Stimulated activated CD4-positive, alpha-beta T cell treated with anti-CD3 and anti-CD28 coated beads, Interleukin-2, amount 100 ng/mL, for 48 hours (primary cell): ENCODE results near the gene CFAP57.
"Not testable (repeated sequence)": the region's sequence is repeated elsewhere in the genome, so short reads cannot be mapped to it uniquely, and the experiment has no call there.

Experiments
- DNase-seq, 2 donors: peaks; one replicate each; pipeline ENCODE4 v3.0.0-alpha.2; 2020

CFAP57 gene

DNA sequence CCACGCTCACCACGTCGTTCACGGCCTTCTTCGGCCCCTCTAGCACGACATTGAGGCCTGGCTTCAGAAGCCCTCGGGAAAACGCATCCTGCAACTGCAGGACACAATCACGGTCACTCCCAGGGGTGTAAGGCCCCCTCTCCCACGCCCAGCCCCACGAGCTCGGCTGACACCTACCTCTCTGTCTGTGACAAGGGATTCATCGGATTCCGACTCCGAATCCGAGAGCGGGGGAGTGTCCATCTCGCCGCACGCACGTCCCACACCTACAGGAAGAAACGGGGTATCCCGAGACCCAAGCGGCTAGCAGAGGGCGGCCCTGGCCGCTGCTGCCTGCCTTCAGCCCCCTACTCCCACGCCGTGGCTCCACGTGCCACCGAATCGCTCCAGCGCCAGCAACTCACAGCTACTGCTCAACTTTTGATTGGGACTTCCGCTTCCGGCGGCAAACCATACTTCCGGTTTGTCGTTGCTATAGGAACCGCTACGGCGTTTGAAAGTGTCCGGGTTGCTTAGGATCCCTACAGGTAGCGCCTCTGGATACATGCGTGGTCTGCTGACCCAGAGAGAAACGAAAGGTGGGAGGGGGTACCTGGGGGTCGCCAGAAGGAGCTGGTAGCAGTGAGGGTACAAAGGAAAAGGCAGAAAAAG is at the start of gene CFAP57, which contains the start of gene EBNA1BP2:
Gene CFAP57 (plus strand): TSS at position 455 of the 651 bp plus-strand sequence. CDS start 424 bp downstream, outside the sequence.
Gene EBNA1BP2 (minus strand): TSS at position 415 of the 651 bp plus-strand sequence. CDS start 172 bp downstream, at position 243.
- DNase-seq: peak; percentile 79 to 87

DNA sequence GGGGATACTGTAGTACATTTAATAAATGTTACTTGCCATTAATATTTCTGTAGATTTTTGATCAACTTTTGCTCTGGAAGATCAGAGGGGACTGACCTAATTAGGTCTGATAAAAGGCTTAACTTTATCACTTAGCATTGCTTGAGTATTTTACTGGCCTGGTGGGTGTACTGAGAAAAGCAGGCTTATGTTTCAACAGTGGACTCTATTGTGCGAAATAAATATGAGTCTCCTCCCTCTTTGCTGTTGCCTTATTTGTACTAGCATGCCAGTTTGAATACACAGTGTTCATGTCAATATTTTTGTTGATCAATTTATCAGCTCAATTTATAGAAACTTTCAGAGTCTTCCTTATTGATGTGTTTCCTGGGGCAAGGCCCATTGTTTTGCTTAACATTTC is 49.1 kb upstream of the CFAP57 start:
- DNase-seq: no peak

DNA sequence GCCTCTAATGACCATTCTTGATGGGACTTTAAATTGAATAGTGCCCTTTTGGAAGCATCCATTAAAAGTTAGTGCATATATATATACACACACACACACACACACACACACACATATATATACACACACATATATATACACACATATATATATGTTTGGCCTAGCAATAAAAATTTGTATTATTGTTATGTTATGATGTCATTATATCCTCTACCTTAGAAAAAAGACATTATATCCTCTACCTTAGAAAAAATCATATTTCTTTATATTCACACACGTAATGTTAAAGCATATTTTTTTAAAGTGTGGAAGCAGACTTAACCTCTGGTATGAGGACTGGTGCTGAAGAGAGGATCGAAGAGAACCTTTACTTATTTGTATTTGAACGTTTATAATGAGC is 43.3 kb upstream of the CFAP57 start:
- DNase-seq: no peak

DNA sequence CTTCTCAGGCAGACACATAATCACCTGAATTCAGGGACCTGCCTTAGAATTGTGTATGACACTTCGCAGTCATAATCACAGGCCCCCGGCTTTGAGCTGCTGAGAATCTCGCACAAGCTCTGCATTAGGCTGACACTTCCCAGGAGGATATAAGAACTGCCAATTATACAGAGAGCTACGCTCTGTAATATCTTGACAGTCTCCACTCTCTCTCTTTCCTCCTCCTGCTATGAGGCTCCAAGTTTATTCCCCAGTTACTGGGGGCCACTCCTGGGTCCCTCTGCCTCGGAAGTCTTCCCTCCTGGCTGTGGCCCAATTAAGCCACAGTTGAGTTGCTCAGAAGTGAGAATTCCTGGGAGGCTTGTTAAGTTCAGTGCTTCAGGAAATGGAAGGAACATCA is 42.7 kb upstream of the CFAP57 start:
- DNase-seq: no peak

DNA sequence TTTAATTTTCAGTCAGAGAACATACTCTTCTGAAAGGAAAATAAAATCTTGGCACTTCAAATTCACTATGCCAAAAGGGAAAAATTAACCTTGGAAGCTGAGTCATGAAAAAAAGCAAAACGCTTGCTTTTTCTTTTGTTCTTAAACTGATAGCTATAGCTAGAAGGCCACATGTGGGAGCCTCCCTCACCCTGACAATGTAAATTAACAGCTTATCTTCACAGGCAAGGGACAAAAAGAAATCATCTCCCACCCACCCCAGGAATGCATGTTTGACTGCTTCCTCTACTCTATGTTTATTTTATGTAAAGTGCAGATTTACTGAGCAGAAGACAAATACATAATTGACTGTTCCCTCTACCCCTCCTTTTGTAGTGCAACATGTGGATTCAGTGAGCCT is 38.1 kb upstream of the CFAP57 start:
- DNase-seq: no peak

DNA sequence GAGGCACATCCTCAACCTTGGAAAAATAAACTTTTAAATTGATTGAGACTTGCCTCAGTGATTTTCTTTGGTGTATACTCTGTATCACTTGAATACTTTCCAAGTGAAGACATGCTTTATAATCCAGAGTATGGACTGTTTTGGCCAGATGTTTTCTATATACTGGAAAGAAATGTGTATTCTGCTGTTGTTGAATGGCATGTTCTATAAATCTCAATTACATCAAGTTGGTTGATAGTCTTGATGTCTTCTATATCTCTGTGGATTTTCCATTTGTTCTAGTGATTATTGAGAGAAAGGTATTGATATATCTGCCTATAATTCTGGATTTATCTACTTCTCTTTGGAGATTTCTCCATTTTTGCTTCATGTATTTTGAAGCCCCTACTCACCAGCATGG is 37.5 kb upstream of the CFAP57 start:
- no peak for DNase-seq

DNA sequence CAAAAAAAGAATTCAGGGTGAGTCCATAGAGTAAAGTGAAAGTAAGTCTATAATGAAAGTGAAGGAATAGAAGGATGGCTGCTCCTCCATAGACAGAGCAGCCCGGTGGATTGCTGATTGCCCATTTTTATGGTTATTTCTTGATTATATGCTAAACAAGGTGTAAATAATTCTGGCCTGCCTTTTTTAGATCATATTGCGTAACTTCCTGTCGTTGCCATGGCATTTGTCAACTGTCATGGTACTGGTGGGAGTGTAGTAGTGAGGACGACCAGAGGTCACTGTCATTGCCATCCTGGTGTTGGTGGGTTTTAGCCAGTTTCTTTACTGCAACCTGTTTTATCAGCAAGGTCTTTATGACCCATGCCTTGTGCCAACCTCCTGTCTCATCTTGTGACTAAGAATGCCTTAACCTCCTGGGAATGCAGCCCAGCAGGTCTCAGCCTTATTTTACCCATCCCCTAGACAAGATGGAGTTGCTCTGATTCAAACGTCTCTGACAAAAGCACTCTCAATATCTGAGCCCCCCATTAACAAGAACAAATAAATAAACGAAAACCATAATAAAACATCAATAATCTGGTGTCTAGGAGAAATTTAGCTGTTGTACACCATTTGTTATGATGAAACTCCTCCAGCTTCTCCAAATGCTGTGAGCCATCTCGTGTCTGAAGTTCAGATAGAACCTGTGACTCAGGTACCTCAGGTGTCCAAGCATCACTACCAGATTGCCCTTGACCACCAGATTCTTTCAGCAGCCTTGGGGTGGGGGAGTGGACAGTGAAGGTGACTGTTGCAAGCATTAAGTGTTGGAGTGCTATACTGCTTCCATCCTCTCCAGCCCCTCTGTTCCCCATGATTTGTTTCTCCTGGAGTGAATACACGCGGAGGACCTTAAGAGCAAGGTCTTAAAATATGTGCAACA is 36.0 kb upstream of the CFAP57 start:
- no peak for DNase-seq

DNA sequence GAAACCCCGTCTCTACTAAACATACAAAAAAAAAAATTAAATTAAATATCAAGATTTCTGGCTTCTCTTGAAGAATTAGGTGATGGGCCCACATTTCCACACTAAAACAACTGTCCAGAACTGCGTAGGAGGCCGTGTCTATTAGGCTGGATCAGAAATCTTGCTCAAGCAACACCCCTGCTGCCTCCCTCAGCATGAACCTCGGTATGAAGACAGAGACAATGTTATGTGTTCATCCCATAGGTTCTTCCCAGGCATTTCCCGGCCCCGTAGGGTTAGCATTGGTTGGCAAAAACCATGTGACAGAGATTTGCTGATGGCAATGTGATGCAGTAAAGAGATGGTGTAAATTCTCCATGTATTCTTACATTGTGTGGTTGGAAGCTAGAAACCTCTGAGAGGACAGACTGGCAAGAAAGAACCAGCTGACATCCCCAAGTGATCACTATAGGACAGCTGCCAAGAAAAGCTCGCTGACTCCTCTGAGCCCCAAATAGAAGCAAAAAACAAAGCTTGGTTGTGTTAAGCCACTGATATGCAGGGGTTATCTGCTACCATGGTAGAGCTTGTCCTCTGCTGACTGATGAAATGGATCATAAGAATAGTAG is 34.6 kb upstream of the CFAP57 start:
- no peak for DNase-seq

DNA sequence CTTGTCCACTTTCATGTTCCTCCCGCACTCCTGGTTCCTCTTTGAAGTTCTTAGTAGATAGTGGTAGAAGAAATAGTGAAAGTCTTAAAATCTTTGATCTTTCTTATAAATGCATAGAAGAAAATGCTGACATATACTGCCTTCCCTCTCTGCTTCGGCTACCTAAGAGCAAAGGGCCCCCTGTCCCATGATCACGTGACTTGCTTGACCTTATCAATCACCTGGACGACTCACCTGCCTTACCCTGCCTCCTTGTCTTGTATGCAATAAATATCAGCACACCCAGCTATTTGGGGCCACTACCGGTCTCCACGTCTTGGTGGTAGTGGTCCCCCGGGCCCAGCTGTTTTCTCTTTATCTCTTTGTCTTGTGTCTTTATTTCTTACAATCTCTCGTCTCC is 32.8 kb upstream of the CFAP57 start:
- not testable (repeated sequence) for DNase-seq

DNA sequence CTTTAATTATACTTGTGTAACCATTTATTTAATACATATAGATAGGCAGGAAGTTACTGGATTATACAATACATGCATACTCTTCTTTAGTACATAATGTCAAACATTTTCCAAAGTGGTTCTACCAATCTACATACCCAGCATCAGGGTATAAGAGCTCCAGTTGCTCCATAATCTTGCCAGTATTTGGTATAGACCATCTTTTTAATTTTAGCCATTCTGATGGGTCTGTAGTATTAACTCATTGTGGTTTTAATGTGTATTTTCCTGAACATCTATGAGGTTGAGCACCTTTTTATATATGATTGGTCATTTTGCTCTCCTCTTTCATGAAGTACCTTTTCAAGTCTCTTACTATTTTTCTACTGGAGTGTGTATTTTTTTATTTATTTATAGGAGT is 32.1 kb upstream of the CFAP57 start:
- DNase-seq: no peak

DNA sequence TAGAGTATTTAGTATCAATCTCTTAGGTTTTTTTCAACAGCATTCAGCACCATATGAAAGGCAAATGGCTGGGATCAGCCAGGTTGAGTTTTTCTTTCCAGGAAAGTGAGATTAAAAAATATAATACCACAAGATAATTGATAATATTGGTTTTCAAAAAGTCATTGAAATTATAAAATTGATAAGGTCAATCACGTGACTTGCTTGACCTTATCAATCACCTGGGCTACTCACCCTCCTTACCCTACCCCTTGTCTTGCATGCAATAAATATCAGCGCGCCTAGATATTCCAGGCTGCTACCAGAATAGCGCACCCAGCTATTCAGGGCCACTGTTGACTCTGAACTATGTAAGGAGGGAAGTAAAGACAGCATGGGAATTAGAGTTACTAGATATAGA is 31.5 kb upstream of the CFAP57 start:
- DNase-seq: no peak

DNA sequence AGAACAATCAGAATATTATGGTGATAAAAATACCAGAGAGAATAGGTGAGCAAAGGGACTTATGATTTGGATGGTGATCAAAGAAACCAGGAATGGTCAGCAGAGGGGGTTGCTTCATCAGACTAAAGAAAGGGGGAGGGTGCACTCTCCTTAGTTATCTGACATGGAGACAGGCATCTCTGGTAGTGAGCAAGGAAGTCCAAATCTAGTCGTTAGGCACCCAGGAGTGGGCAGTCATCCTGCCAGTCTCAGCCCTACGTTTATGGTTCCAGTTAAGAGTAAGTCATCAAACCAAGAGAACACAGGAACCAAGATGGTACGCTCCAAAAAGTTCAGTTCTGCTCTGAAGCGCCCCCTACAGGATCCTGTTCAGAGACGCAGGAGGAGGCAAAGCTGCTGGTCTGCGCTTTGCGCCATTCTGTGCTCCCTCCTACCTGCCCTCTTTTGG is 28.7 kb upstream of the CFAP57 start:
- peak in 1 of 2 donors; percentile 12 for DNase-seq

DNA sequence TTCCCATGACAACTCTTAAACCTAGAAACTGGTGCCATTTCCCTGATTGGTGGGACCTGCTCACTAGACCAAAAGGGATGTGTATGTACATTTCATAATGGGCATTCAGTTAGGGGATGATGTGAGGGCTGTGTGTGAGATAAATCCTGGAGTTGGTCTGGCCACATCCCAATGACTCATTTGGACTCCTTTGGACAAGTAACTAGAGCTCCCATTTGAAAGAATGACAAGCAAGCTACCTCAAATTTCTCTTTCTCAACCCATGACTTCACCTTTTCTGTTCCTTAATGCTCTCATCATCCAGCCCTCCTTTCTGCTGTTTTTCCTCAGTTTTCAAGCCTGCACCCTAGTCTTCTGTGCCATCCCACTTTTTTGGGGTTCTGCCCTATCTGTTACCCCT is 27.9 kb upstream of the CFAP57 start:
- DNase-seq: no peak

DNA sequence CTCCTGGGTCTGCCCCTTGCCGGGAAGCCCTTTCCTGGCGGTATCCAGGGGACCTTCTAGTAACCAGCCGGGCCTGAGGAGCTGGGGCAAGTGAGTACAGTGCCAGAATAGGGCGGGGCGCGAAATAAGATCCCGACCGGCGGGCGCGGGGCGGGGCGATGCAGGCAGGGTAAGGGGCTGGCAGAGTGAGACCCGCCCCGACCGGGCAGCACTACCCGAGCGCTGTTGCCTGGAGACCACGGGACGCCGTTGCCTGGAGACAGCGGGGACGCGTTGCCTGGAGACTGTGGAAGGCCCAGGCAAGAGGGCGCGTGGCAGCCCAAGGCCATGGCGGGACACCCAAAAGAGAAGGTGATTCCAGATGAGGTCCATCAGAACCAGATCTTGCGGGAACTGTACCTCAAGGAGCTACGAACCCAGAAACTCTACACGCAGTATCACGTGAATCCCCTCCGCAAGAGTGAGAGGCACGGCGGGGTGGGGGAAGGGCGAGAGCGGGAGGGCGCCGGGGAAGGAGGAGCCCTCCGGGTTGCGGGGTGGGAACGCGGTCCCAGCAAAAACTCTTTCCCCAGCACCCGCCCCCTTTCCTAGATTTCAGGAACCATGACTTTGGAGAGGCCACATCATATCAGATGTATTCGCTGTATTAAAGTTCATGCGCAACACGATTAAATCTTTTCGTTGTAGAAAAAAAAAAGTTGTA is 24.4 kb upstream of the CFAP57 start:
- peak; percentile 19 to 38 for DNase-seq

DNA sequence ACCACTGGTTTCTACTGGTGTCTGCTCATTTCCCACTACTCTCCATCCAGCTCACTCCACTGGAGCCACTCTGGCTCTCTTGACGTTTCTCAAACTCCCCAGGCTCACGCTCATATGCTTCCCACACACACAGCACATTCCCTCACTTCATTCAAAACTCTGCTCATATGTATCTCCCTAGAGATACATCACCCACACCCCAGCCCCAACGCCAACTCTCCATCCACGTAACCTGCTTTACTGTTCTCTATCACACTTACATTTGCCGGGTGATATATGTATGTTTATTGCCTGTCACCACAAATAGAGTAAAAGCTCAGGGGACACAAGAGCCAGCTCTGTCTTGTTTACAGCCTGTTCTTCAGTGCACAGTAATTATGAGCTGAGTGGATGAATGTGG is 22.2 kb upstream of the CFAP57 start:
- DNase-seq: no peak

DNA sequence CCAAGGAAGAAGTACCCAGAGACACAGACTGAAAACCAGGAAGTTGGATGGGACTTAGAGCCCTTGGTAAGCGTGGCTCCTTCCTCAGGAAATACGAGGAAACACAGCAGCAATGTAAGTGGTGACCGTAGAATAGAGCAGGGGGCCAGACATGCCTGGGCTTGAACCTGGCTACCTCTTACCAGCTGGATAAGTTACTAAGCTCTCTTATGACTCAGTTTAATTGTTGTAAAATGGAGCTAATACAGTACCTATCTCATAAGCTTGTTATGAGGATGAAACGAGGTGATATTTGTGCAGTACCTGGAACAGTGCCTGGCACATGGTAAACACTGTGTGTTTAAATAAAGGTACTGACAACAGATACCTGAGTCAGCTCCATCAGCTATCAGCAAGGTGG is 19.3 kb upstream of the CFAP57 start:
- no peak for DNase-seq

DNA sequence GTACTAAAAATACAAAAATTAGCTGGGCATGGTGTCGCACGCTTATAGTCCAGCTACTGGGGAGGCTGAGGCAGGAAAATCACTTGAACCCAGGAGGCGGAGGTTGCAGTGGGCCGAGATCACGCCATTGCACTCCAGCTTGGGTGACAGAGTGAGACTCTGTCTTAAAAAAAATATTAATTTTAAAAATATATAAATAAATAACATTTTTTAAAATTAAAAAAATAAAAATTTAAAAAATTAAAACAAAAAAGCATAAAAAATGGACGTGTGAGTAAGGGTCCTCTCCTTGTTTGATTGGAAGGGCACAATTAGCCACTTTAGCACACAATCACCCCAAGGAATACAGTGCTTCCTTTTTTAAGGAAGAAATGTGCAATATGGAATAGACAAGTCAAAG is 18.7 kb upstream of the CFAP57 start:
- DNase-seq: no peak

DNA sequence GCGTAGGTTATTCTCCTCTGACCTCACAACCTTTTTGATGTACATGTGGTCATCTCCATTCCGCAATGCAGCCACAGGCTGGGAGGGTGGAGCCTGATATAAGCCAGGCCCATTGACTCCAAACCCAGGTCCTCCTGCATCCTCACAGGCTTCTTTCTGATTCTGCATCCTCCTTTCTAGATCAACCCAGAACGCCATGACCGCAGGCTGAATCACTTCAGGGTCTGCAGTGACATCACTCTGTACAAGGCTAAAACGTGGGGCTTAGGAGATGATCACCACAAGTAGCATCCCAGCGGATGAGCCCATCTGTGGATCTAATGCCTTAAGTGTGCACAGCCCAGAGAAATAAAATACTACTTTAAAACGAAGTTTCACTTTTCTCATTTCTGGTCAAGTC is 16.1 kb upstream of the CFAP57 start:
- no peak for DNase-seq

DNA sequence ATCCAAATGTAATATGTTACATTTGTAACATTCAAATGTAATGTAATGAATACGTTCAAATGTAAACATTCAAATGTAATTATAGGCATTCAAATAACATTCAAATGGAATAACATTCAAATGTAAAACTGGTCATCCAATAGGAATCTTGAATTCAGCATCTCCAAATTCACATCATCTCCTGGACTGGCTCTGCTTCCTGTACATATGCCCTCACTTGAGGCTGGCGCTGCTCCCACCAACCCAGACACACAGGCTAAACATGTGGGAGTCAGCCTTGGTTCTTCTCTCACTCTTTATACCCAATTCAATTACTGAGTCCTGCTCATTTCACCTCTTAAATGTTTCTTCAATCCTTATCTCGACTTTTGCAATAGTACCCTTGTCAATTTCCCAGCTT is 7.0 kb upstream of the CFAP57 start:
- DNase-seq: no peak

DNA sequence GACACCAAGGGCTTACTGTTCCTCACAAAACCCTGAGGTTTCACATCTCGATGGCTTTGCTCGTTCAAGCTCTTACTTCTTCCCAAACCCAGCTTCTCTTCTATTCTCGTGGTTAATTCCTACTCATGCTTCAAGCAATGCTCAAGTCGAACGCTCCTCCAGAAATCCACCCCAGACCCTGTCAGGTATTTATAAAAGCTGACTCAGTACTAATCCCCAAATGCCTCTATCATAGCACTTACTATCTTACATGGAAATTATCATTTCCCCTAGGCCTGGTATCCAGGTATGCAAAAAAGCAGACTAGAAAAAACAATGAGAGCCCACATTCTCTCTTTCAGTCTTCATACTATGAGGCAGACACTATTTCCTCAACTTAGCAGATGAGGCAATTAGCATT is 6.4 kb upstream of the CFAP57 start:
- DNase-seq: no peak

DNA sequence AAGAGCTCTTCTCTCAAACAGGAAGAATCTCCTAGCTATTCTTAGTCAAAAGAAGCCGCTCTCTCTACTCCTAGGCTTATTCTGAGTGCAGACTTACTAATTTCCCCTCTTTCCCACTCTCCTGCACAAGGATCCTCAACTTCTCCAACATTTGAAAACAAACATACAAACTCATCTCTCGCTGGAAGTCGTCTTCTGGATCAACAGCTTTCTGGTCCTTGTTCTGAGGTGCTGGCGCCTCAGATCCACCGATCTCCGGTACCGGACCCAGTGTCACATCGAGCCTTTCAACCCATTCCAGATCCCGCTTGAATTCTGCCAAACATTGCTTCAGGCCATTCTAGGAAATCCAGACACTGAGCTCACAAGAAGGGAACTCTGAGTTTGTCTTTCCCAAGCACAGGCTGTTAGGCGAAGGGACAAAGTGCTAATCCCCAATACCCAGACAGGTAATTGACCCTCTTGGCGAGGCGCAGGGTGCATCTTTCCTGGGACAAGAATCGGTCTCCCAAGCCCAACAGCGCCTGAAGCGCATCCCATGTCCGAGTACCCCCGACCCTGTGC is 736 bp upstream of the CFAP57 start:
- no peak for DNase-seq

DNA sequence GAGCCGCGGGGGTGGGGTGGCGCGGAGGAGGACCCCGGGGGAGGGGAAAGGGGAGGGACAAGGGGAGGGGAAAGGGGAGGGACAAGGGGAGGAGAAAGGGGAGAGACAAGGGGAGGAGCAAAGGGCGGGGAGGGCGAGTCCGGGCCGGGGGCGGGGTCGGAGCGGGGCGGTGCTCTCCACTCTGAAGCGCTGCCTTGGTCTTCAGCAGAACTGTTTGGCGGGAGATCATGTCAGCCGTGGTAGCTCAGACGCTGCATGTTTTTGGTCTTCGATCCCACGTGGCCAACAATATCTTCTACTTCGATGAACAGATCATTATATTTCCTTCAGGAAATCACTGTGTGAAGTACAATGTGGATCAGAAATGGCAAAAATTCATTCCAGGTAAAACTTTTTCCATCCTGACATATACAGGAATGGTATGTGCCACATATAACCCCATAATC is 420 bp downstream of the CFAP57 start:
- DNase-seq: peak; percentile 67 to 79

DNA sequence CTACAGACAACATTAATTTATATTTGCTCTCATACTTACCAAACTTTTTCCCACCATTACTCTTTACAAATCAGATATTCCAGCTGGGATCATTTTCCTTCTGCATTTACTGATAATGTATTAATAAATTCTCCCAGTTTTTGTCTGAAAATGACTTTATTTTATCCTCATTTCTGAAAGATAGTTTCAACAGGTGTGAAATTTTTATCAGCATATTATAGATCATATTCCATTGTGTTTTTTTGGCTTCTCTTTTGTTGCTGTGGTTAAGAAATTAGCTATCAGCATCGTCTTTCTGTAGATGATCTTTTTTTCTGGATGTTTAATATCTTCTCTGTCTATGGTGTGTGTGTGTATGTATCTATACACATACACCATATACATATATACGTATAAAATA is 2.7 kb downstream of the CFAP57 start:
- no peak for DNase-seq
